ENCODE measurements around the gene ZNF124.

DNA sequence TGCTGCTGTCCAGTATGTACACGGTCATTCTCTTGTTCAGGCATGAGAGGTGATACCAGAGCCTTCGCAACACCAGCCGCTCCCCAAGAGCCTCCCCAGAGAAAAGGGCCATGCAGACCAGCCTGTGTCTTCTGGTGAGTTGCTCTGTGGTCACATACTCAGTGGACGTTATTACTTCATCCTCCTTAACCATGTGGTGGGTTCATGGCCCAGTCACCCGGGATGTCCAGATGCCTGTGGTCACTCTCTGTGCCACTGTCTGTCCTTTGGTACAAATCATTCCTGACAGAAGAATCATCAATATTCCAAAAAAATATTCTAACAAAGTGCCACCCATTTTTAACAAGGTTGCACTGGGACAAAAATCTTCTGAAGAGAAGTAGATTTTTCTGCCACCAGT is 8.8 kb upstream of the ZNF124 start:
- TF ChIP-seq SUZ12 (IDR thresholded peaks at IDR 0.05; ENCODE audit: extremely low read depth, insufficient read depth, insufficient read length) (no peak), ZNF274 (IDR thresholded peaks at IDR 0.05; ENCODE audit: low read depth, low read length) (no peak)

Measured in NT2/D1 (cell line).